GM19455 (cell line): ENCODE results near the gene FANCI.

Experiments
- ATAC-seq: cut with Tn5 transposase; IDR thresholded peaks from one replicate; pipeline ENCODE4 v1.9.1; 2021; ENCODE audit not compliant: unreplicated experiment

Gene FANCI

GRCh38 chr15:89359471-89360293 lies 115.9 kb downstream of the FANCI start:
- ATAC-seq = no peak

- no peak for ATAC-seq
Measured at GRCh38 chr15:89360294-89360971, 116.7 kb downstream of the FANCI start.

GRCh38 chr15:89361451-89362202 lies 117.8 kb downstream of the FANCI start:
- no peak for ATAC-seq

GRCh38 chr15:89362203-89363101 lies 118.7 kb downstream of the FANCI start:
- no peak for ATAC-seq

- ATAC-seq = no peak
Measured at GRCh38 chr15:89363133-89363532, 119.4 kb downstream of the FANCI start.

- ATAC-seq = no peak
Measured at GRCh38 chr15:89363770-89364169, 120.0 kb downstream of the FANCI start.

- ATAC-seq = no peak
Measured at GRCh38 chr15:89364341-89364740, 120.6 kb downstream of the FANCI start.

GRCh38 chr15:89364741-89365450 lies 121.1 kb downstream of the FANCI start:
- ATAC-seq = no peak

- ATAC-seq = no peak
Measured at GRCh38 chr15:89365462-89366065, 121.8 kb downstream of the FANCI start.
